Measurements from ENCODE around the gene MAST4.

The MAST4 gene

DNA sequence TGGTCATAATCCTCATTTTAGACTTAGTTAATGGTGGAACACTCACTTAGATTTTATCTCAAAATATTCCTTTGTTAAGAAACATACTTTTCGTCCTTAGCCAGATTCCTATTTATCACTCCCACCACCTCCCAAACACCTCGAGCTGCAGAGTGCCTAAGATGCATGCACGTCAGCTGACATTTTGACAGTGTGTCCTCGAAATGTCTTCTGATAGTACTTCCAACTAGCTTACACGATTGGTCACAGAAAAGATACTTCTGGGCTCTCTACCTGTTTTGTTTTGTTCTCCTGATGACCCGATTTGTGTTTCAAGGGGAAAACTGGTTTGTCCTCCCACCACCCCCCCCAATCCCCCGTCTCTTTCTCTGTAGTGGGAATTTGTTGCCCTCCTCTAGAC, 230.1 kb downstream of the MAST4 start:
- ChIA-PET CTCF (no interaction called here), POLR2A (ENCODE audit: low non-redundant PET) (no interaction called here)

DNA sequence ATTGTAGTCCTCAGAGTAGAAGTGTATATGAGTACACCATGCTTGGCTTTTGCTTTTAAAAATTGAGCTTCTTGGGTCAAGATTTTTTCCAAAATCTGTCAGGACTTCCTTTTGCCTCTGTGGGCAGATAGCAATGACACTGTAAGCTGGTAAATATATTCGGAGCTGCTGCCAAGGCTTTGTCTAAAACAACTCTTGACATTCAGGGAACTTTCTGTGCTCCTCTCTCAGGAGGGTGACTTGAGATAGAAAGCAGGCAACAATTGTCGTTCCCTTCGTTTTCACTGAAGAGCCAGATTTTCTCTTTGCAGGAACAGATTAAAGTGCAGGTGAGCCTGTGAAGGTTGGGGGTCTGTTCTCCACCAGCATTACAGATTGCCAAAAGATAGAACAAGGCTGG, 230.5 kb downstream of the MAST4 start:
- POLR2A ChIA-PET (ENCODE audit: low non-redundant PET), result no interaction called here
- CTCF ChIA-PET, result no interaction called here
- TF ChIP-seq, protein P1, sequence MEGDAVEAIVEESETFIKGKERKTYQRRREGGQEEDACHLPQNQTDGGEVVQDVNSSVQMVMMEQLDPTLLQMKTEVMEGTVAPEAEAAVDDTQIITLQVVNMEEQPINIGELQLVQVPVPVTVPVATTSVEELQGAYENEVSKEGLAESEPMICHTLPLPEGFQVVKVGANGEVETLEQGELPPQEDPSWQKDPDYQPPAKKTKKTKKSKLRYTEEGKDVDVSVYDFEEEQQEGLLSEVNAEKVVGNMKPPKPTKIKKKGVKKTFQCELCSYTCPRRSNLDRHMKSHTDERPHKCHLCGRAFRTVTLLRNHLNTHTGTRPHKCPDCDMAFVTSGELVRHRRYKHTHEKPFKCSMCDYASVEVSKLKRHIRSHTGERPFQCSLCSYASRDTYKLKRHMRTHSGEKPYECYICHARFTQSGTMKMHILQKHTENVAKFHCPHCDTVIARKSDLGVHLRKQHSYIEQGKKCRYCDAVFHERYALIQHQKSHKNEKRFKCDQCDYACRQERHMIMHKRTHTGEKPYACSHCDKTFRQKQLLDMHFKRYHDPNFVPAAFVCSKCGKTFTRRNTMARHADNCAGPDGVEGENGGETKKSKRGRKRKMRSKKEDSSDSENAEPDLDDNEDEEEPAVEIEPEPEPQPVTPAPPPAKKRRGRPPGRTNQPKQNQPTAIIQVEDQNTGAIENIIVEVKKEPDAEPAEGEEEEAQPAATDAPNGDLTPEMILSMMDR (conservative IDR thresholded peaks at IDR 0.05; ENCODE audit: low read depth), result no peak
- DNase-seq (ENCODE audit: low spot score), result no peak
- H3K27ac ChIP-seq, result no peak overlapping the region

More for the DNA sequence above, 230.1 kb downstream of the MAST4 start:
- H3K27ac ChIP-seq, result no peak overlapping the region
- no peak for DNase-seq (ENCODE audit: low spot score)
- TF ChIP-seq, protein P1 (conservative IDR thresholded peaks at IDR 0.05; ENCODE audit: low read depth), result no peak

DNA sequence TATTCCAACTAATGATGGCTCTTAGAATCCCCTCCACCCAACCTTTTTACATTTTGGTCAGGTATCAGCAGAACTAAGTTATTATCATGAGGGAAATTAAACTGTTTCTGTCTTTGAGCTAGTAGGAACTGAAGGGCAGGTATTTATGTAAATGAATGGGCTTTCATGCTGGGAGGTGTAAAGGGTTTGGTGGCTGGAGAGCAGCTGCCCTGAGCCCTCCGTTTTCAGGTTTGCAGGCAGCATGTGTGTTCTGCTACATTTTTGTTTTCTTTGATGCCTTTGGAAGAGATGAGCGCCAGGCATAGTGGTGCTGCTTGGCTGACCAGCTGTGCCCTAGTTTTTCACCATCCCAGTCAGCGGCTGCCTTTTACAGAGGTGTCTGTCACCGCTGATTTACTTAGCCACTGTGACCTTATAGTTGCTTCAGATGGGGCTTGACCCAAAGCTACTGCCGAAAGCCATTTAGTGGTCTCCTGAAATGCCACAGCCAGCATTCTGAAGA, 231.9 kb downstream of the MAST4 start:
- ChIA-PET POLR2A (ENCODE audit: low non-redundant PET) (no interaction called here), CTCF (interaction anchor here (0.5 to 4.9 kb wide), 4 partner anchors 12 to 73 kb away, joined by 3 to 27 read pairs (median 4); no protein-coding TSS in a partner anchor)
- TF ChIP-seq, protein P1 (conservative IDR thresholded peaks at IDR 0.05; ENCODE audit: low read depth), result no peak
- peak overlapping the region; percentile 67; the same call in 1 of the 2 replicates for H3K27ac ChIP-seq
- no peak for DNase-seq (ENCODE audit: low spot score)

DNA sequence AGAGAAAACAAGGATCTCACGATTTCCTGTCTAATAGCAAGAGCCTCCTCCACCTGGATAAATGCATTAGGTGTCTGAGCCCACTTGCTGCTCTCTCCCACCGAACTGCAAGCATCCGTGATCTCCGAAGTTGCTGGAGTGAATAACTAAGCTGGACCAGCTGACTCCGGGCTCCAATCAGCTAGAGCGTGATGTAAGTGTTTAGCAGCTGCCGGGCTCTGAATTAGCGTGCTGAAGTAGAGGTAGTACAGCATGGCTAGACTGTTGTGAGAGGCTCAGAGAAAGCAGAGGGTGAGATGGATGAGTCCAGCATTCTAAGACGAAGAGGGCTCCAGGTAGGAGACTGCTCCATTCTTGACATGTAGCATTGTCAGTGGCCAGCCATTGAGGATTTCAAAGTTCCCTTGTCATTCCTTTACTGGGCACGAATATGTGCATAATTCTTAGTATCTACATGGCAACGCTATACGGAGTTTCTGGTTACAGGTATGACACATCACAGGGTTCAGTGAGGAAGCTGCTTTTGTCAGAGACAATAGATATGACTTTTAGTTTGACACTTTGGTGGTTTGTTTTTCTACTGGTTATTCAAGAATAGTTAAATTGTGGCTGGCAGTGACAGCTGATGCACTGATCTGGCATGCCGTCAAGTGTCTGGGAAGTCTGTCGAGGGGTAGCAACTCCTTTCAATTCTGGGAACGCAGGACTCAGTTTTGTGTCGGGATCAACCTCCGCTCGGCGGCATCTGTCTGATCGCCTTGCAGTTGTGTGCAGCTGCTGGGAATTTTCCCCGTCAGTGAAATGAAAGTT, 232.6 kb downstream of the MAST4 start:
- H3K27ac ChIP-seq, result peak overlapping the region; percentile 67
- ChIA-PET POLR2A (ENCODE audit: low non-redundant PET) (no interaction called here), CTCF (interaction anchor here (0.5 to 4.9 kb wide), 5 partner anchors 9 to 104 kb away, joined by 3 to 27 read pairs (median 3); no protein-coding TSS in a partner anchor)
- TF ChIP-seq, protein P1 (conservative IDR thresholded peaks at IDR 0.05; ENCODE audit: low read depth), result no peak
- DNase-seq (ENCODE audit: low spot score), result peak; percentile 51

DNA sequence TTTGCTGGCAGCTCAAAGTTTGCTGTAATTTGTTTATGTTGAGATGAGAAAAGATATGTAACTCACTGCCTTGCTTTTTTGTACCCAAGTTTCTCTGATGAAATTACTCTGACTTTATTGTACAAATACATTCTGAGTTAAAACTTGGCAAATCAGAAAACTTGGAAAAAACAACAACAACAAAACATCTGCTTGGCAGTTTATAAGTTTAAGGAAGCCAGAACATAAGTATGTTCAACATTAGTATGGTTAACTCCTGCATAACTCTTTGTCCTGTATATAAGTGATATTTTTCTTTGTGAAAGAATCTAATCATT, 233.1 kb downstream of the MAST4 start:
- no peak for DNase-seq (ENCODE audit: low spot score)
- H3K27ac ChIP-seq, result peak overlapping the region; percentile 67
- ChIA-PET CTCF (interaction anchor here (0.5 to 4.9 kb wide), 5 partner anchors 15 to 366 kb away, joined by 3 to 27 read pairs (median 3); no protein-coding TSS in a partner anchor), POLR2A (ENCODE audit: low non-redundant PET) (no interaction called here)
- TF ChIP-seq, protein P1 (conservative IDR thresholded peaks at IDR 0.05; ENCODE audit: low read depth), result no peak

DNA sequence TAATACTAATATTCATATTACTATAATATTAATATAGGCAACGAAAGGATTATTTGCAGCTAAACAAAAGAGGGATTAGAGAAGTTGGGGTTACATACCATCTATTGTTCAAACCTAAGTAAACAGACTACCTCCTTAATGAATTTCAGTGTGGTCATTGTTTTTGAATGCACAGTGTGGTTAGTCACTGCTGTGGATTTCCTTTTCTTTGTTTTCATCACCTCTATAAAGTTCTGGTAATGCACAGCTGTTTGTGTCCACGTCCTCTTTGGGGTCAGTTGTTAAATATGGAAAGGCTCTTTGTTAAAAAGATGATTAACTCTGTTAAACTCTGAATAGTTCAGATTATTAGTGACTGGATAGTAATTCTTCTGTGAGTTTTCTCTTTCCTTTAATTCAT, 233.6 kb downstream of the MAST4 start:
- no peak overlapping the region for H3K27ac ChIP-seq
- ChIA-PET POLR2A (ENCODE audit: low non-redundant PET) (no interaction called here), CTCF (interaction anchor here (0.5 to 4.9 kb wide), 7 partner anchors 10 to 367 kb away, joined by 3 to 27 read pairs (median 3); no protein-coding TSS in a partner anchor)
- TF ChIP-seq, protein P1 (conservative IDR thresholded peaks at IDR 0.05; ENCODE audit: low read depth), result no peak
- peak; percentile 79 for DNase-seq (ENCODE audit: low spot score)

All from RWPE1 (cell line).